BE2C (cell line): Measurements from ENCODE around the gene LRRC58.

Source experiments
- DNase-seq: peaks from one replicate; pipeline ENCODE4 v3.0.0-alpha.2; 2020
- H3K27me3 ChIP-seq: fragments of 250-450 bp; sonication (Bioruptor Pico); 2 replicates; pipeline ENCODE4 v1.5.1; 2020; ENCODE audit warnings: mild to moderate bottlenecking
- H3K36me3 ChIP-seq: fragments of 250-450 bp; sonication (Bioruptor Pico); 2 replicates; pipeline ENCODE4 v1.5.1; 2020; ENCODE audit warnings: mild to moderate bottlenecking
- H3K4me1 ChIP-seq: fragments of 250-450 bp; sonication (Bioruptor Pico); 2 replicates; pipeline ENCODE4 v1.5.1; 2020
- H3K4me3 ChIP-seq: 2 replicates; pipeline ENCODE4 v1.5.1; 2011; ENCODE audit warnings: low read depth, low read length
- H3K9me3 ChIP-seq: fragments of 250-450 bp; sonication (Bioruptor Pico); 2 replicates; pipeline ENCODE4 v1.5.1; 2020
- TF ChIP-seq, protein P1 (sequence below): IDR thresholded peaks from 2 replicates; pipeline ENCODE4 v1.5.1; 2012; ENCODE audit warnings: mild to moderate bottlenecking, low read depth, low read length

Gene LRRC58

GRCh38 chr3:120348065-120348990 lies 826 bp downstream of the LRRC58 start:
- DNase-seq = no peak
- Histone ChIP-seq H3K9me3 (no peaks in the 10 kb centered on the region), H3K4me3 (peak overlapping the region; percentile 96), H3K36me3 (peaks cover 4% of the 10 kb centered on the region), H3K27me3 (no peaks in the 10 kb centered on the region), H3K4me1 (no peaks in the 10 kb centered on the region)
- TF ChIP-seq, protein P1, sequence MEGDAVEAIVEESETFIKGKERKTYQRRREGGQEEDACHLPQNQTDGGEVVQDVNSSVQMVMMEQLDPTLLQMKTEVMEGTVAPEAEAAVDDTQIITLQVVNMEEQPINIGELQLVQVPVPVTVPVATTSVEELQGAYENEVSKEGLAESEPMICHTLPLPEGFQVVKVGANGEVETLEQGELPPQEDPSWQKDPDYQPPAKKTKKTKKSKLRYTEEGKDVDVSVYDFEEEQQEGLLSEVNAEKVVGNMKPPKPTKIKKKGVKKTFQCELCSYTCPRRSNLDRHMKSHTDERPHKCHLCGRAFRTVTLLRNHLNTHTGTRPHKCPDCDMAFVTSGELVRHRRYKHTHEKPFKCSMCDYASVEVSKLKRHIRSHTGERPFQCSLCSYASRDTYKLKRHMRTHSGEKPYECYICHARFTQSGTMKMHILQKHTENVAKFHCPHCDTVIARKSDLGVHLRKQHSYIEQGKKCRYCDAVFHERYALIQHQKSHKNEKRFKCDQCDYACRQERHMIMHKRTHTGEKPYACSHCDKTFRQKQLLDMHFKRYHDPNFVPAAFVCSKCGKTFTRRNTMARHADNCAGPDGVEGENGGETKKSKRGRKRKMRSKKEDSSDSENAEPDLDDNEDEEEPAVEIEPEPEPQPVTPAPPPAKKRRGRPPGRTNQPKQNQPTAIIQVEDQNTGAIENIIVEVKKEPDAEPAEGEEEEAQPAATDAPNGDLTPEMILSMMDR = no peak

GRCh38 chr3:120344349-120344748 lies 4.8 kb downstream of the LRRC58 start:
- no peak for DNase-seq
- no peaks in the 10 kb centered on the region for H3K4me1 ChIP-seq
- H3K4me3 ChIP-seq = no peak overlapping the region
- no peaks in the 10 kb centered on the region for H3K27me3 ChIP-seq
- TF ChIP-seq, protein P1 = no peak
- peaks cover 15% of the 10 kb centered on the region for H3K36me3 ChIP-seq
- no peaks in the 10 kb centered on the region for H3K9me3 ChIP-seq

DNA sequence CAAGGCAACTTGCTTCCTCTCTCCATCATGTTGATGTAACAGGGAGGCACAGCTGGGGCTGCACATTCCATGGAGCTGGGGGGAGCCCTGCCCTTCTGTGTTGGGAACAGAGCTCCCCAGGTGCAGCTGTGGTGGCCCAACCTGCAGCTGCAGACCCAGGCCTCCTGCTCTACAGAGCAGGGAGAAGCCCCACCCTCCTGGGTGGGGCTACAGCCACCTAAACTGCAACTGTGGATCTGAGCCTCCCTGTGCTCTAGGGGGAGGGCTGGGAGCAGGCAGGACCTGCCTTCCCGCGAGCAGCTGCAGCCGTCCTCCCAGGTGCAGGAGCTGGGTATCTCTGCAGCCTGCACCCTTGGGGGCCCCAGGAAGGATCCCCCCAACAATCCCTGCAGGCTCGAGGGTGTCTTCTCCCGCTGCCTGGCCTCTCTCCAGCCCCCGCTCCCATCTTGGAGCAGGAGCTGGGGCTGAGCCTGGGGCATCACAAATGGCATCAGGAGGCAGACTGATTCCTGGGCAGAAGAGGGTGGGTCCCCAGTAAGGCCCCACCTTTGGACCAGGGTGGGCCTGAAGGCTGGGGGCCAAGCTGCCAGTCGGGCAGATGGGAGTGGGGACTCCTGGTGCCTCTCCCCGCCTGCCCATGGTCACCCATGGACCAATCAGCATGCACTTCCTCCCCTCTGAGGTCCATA lies 7.4 kb downstream of the LRRC58 start:
- H3K36me3 ChIP-seq = peaks cover 24% of the 10 kb centered on the region
- H3K4me3 ChIP-seq = no peak overlapping the region
- no peak for DNase-seq
- no peaks in the 10 kb centered on the region for H3K27me3 ChIP-seq
- TF ChIP-seq, protein P1 = no peak
- no peaks in the 10 kb centered on the region for H3K9me3 ChIP-seq
- no peaks in the 10 kb centered on the region for H3K4me1 ChIP-seq

- TF ChIP-seq, protein P1 = no peak
- peaks cover 34% of the 10 kb centered on the region for H3K36me3 ChIP-seq
- no peak for DNase-seq
- no peaks in the 10 kb centered on the region for H3K27me3 ChIP-seq
- no peaks in the 10 kb centered on the region for H3K9me3 ChIP-seq
- H3K4me3 ChIP-seq = no peak overlapping the region
- H3K4me1 ChIP-seq = no peaks in the 10 kb centered on the region
These were observed 9.8 kb downstream of the LRRC58 start for GRCh38 chr3:120339362-120339761.

DNA sequence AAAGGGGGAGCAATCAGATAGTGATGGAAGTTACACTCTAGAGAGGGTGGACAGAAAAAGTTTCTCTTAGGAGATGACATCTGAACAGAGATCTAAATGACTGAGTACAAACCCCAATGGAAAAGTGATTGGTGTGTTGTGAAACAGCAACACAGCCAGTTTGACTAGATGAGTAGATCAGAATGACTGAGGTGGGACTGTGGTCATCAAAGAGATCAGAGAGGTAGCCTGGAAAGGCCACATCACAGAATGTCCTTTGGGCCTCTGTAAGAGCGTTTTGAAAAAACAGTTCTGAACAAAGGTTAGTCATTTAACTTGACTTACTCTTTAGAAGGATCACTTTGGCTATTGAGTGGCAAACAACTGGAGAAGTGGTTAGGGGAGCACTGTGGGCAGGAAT lies 10.6 kb downstream of the LRRC58 start:
- H3K36me3 ChIP-seq = peaks cover 39% of the 10 kb centered on the region
- TF ChIP-seq, protein P1 = no peak
- no peak overlapping the region for H3K4me3 ChIP-seq
- H3K4me1 ChIP-seq = no peaks in the 10 kb centered on the region
- H3K27me3 ChIP-seq = no peaks in the 10 kb centered on the region
- no peaks in the 10 kb centered on the region for H3K9me3 ChIP-seq
- no peak for DNase-seq

DNA sequence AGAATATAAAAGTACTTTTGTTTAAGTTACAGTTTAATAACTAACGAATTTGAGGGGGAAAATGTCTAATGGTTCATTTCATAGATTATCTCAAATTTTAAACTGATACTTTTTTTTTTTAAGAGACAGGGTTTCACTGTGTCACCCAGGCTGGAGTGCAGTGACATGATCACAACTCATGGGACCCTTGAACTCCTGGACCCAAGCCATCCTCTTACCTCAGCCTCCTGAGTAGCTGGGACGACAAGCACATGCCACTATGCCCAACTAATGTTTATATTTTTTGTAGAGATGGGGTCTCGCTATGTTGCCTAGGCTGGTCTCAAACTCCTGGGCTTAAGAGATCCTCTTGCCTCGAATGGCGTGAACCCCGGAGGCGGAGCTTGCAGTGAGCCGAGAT lies 16.5 kb downstream of the LRRC58 start:
- H3K9me3 ChIP-seq = no peaks in the 10 kb centered on the region
- H3K4me3 ChIP-seq = no peak overlapping the region
- H3K36me3 ChIP-seq = peaks cover 53% of the 10 kb centered on the region
- TF ChIP-seq, protein P1 = no peak
- H3K4me1 ChIP-seq = no peaks in the 10 kb centered on the region
- H3K27me3 ChIP-seq = no peaks in the 10 kb centered on the region
- no peak for DNase-seq
